B cell (primary cell): ENCODE results near the gene IMP3. TPM values are rescaled to one million over a fixed set of nuclear protein-coding genes. Genes with fewer than 3 reads are reported as not detected.

Experiments
- ATAC-seq: fragments of 200-7000 bp; cut with Tn5 transposase; one replicate; pipeline ENCODE4 v1.10.0; 2021; ENCODE audit warnings: low read depth, mild to moderate bottlenecking, moderate number of reproducible peaks, moderate library complexity
- CTCF ChIA-PET: fragments of 350-600 bp; sonication (Branson Sonifier 250); formaldehyde crosslinking; loops from one replicate; lab custom pipeline; 2021; ENCODE audit warnings: antibody characterized with exemption, inconsistent platforms; lab: Charles Lee
- POLR2A ChIA-PET: fragments of 350-600 bp; sonication (Branson Sonifier 250); formaldehyde crosslinking; loops from one replicate; lab custom pipeline; 2021; ENCODE audit warnings: antibody characterized with exemption; lab: Charles Lee
- DNase-seq: peaks from one replicate; pipeline ENCODE4 v3.0.0; 2013
- H2AFZ ChIP-seq: 2 replicates; pipeline ENCODE4 v1.6.1; 2012; ENCODE audit warnings: mild to moderate bottlenecking, low read depth, low read length; ENCODE audit not compliant: insufficient read depth, poor library complexity, severe bottlenecking
- H3K27ac ChIP-seq, 2 donors: 1 replicate in 1 of 2; 2 replicates in 1 of 2; pipeline ENCODE4 v1.5.1; 2012 to 2013; ENCODE audit warnings: low read length in 2 of 2, mild to moderate bottlenecking in 2 of 2, moderate library complexity in 1 of 2
- H3K27me3 ChIP-seq, 4 experiments: fragments of 200-600 bp in 1 of 4; sonication (generic) in 1 of 4; replicated peaks in 1 of 4; 1 replicate in 2 of 4; 2 replicates in 2 of 4; pipeline versions ENCODE4 v1.6.1 to v1.7.0; 2013 to 2016; ENCODE audit warnings: low read length in 3 of 4, mild to moderate bottlenecking in 2 of 4, mixed read lengths in 1 of 4, moderate library complexity in 1 of 4; ENCODE audit not compliant: insufficient read depth in 4 of 4, control insufficient read depth in 3 of 4; ENCODE audit errors: control extremely low read depth in 1 of 4
- H3K36me3 ChIP-seq, 2 experiments: replicated peaks in 1 of 2; 1 replicate in 1 of 2; 2 replicates in 1 of 2; pipeline versions ENCODE4 v1.6.1 to v1.7.1; 2013; ENCODE audit warnings: low read length in 1 of 2; ENCODE audit not compliant: insufficient read depth in 2 of 2, control insufficient read depth in 1 of 2; ENCODE audit errors: control extremely low read depth in 1 of 2, extremely low read depth in 1 of 2
- H3K4me1 ChIP-seq, 2 donors: fragments of 200-600 bp in 1 of 2; sonication (generic) in 1 of 2; 1 replicate in 1 of 2; 2 replicates in 1 of 2; pipeline versions ENCODE4 v1.5.1 to v1.6.1; 2013 to 2017; ENCODE audit warnings: low read length in 2 of 2; ENCODE audit not compliant: control insufficient read depth in 2 of 2, insufficient read depth in 2 of 2
- H3K4me2 ChIP-seq: replicated peaks from 2 replicates; pipeline ENCODE3; 2012; ENCODE audit warnings: mild to moderate bottlenecking, low read depth, low read length; ENCODE audit not compliant: poor library complexity, severe bottlenecking
- H3K4me3 ChIP-seq, 5 experiments: fragments of 200-600 bp in 1 of 5; sonication (generic) in 1 of 5; 1 replicate in 3 of 5; 2 replicates in 2 of 5; pipeline versions ENCODE4 v1.5.1 to v1.7.0; 2011 to 2016; ENCODE audit warnings: low read length in 4 of 5, mild to moderate bottlenecking in 4 of 5, low read depth in 2 of 5, control low read depth in 1 of 5, moderate library complexity in 1 of 5; ENCODE audit not compliant: insufficient read depth in 1 of 5; ENCODE audit errors: control extremely low read depth in 1 of 5, extremely low read depth in 1 of 5
- H3K79me2 ChIP-seq: fragments of 200-600 bp; sonication (generic); one replicate; pipeline ENCODE4 v1.6.0; 2016; ENCODE audit warnings: low read length; ENCODE audit not compliant: control insufficient read depth, insufficient read depth
- H3K9ac ChIP-seq: fragments of 200-600 bp; sonication (generic); 2 replicates; pipeline ENCODE4 v1.6.1; 2017; ENCODE audit warnings: mild to moderate bottlenecking, low read length, moderate library complexity
- H3K9me3 ChIP-seq, 3 donors: one replicate each; pipeline versions ENCODE4 v1.6.1 to v1.7.1; 2013; ENCODE audit warnings: low read length in 2 of 3; ENCODE audit not compliant: control insufficient read depth in 2 of 3, insufficient read depth in 1 of 3; ENCODE audit errors: control extremely low read depth in 1 of 3
- H4K20me1 ChIP-seq: 2 replicates; pipeline ENCODE4 v1.6.0; 2012; ENCODE audit warnings: mild to moderate bottlenecking, low read length; ENCODE audit not compliant: insufficient read depth, control insufficient read depth, poor library complexity, severe bottlenecking
- H3K27ac Mint-ChIP-seq: one replicate; pipeline ENCODE4 v1.8.0; 2021; ENCODE audit warnings: mixed read lengths
- H3K27me3 Mint-ChIP-seq: one replicate; pipeline ENCODE4 v1.8.0; 2021; ENCODE audit warnings: mixed read lengths
- H3K4me1 Mint-ChIP-seq: one replicate; pipeline ENCODE4 v1.8.0; 2021; ENCODE audit warnings: mixed read lengths
- H3K4me3 Mint-ChIP-seq: one replicate; pipeline ENCODE4 v1.8.0; 2021; ENCODE audit warnings: mixed read lengths
- H3K9me3 Mint-ChIP-seq: one replicate; pipeline ENCODE4 v1.8.0; 2022; ENCODE audit warnings: mixed read lengths; ENCODE audit not compliant: insufficient read depth
- EZH2 ChIP-seq: IDR thresholded peaks from 2 replicates; pipeline ENCODE4 v1.6.1; 2012; ENCODE audit warnings: borderline replicate concordance, low read depth, mild to moderate bottlenecking, moderate library complexity, low read length; ENCODE audit not compliant: insufficient read depth, poor library complexity, severe bottlenecking
- WGBS: methylation state at CpG from one replicate; pipeline ENCODE4 v1.1.5; 2013; ENCODE audit warnings: missing lambda C conversion rate; ENCODE audit not compliant: insufficient coverage; 5-methylcytosine and 5-hydroxymethylcytosine counted together
- intact Hi-C: fragments of 100-400 bp; cut with micrococcal nuclease; formaldehyde crosslinking; loops from one replicate; pipeline ENCODE4 v1.10.0; 2022
- polyA plus RNA-seq: library from polyadenylated mRNA; depleted of rRNA; stranded (reverse); fragments of >200 nt; gene quantifications from 2 replicates; pipeline ENCODE4 v1.2.3, GENCODE V29; 2012
- total RNA-seq, 2 donors: library from RNA; stranded (reverse); fragments of 120-200 nt in 1 of 2; gene quantifications; 1 replicate in 1 of 2; 2 replicates in 1 of 2; pipeline versions ENCODE4 v1.2.3 to v1.2.4, GENCODE V29; 2013 to 2022
- TF ChIP-seq, protein P1 (sequence below): fragments of 200-600 bp; IDR thresholded peaks from one replicate; pipeline ENCODE4 v1.8.0; 2022; ENCODE audit warnings: antibody characterized with exemption, mild to moderate bottlenecking

Gene IMP3
- total and polyA plus RNA-seq, 2 donors (not counting 1 experiment from before 2014, with no cell fraction given) = 60.8 to 85.1 TPM

DNA sequence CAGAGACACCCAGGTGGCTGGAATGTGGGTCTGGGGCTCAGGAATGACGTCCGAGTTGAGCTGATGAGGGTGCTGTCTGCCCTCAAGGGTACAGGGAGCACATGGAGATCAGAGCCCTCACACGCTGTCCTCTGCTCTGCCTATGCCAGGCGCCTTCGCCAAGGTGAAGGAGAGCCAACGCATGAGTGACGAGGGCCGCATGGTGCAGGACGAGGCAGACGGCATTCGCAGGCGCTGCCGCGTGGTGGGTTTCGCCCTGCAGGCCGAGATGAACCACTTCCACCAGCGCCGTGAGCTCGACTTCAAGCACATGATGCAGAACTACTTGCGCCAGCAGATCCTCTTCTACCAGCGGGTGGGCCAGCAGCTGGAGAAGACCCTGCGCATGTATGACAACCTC, 16.8 kb upstream of the IMP3 start:
- CTCF ChIA-PET = no interaction called here
- H3K27ac ChIP-seq = no peak overlapping the region
- no peak for DNase-seq
- 97% methylated on average over 21 of the region's 22 CpGs for WGBS
- Mint-ChIP-seq H3K9me3 (no peaks in the 10 kb centered on the region), H3K27me3 (peaks cover 13% of the 10 kb centered on the region), H3K4me3 (no peak overlapping the region), H3K27ac (no peak overlapping the region), H3K4me1 (no peaks in the 10 kb centered on the region)
- POLR2A ChIA-PET = no interaction called here
- TF ChIP-seq, protein P1, sequence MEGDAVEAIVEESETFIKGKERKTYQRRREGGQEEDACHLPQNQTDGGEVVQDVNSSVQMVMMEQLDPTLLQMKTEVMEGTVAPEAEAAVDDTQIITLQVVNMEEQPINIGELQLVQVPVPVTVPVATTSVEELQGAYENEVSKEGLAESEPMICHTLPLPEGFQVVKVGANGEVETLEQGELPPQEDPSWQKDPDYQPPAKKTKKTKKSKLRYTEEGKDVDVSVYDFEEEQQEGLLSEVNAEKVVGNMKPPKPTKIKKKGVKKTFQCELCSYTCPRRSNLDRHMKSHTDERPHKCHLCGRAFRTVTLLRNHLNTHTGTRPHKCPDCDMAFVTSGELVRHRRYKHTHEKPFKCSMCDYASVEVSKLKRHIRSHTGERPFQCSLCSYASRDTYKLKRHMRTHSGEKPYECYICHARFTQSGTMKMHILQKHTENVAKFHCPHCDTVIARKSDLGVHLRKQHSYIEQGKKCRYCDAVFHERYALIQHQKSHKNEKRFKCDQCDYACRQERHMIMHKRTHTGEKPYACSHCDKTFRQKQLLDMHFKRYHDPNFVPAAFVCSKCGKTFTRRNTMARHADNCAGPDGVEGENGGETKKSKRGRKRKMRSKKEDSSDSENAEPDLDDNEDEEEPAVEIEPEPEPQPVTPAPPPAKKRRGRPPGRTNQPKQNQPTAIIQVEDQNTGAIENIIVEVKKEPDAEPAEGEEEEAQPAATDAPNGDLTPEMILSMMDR = no peak
- no peak for TF ChIP-seq EZH2
- H3K9ac ChIP-seq = no peak overlapping the region
- no peak for ATAC-seq
- H3K4me3 ChIP-seq = no peak overlapping the region
- intact Hi-C loops = no loop called here
- H3K36me3 ChIP-seq = no peaks in the 10 kb centered on the region
- H3K79me2 ChIP-seq = no peaks in the 10 kb centered on the region
- H2AFZ ChIP-seq = no peak overlapping the region
- H3K9me3 ChIP-seq = no peaks in the 10 kb centered on the region
- H3K4me1 ChIP-seq = no peaks in the 10 kb centered on the region
- H3K27me3 ChIP-seq = no peaks in the 10 kb centered on the region
- H3K4me2 ChIP-seq = no peak overlapping the region
- no peaks in the 10 kb centered on the region for H4K20me1 ChIP-seq

- Histone ChIP-seq H3K9me3 (no peaks in the 10 kb centered on the region), H3K4me3 (no peak overlapping the region), H2AFZ (no peak overlapping the region), H4K20me1 (no peaks in the 10 kb centered on the region), H3K79me2 (no peaks in the 10 kb centered on the region), H3K36me3 (no peaks in the 10 kb centered on the region), H3K4me1 (no peaks in the 10 kb centered on the region), H3K27me3 (no peaks in the 10 kb centered on the region), H3K27ac (no peak overlapping the region), H3K9ac (no peak overlapping the region), H3K4me2 (no peak overlapping the region)
- no peak for TF ChIP-seq EZH2
- TF ChIP-seq, protein P1 = no peak
- DNase-seq (no peak), ATAC-seq (no peak)
- no peak overlapping the region for H3K4me3 Mint-ChIP-seq
- H3K4me1 Mint-ChIP-seq = no peaks in the 10 kb centered on the region
- intact Hi-C loops = no loop called here
- peaks cover 13% of the 10 kb centered on the region for H3K27me3 Mint-ChIP-seq
- POLR2A ChIA-PET = no interaction called here
- no peaks in the 10 kb centered on the region for H3K9me3 Mint-ChIP-seq
- CTCF ChIA-PET = no interaction called here
- WGBS = 91% methylated on average over 5 of the region's 5 CpGs
- no peak overlapping the region for H3K27ac Mint-ChIP-seq
Observed at GRCh38 chr15:75656331-75656730, 16.3 kb upstream of the IMP3 start.
